OCI-LY1 (cell line): ENCODE results near the gene PXYLP1.

Experiments
- H2AFZ ChIP-seq: fragments of 200-600 bp; sonication (generic), shearing (Covaris generic); 2 replicates; pipeline ENCODE4 v1.6.0; 2014; ENCODE audit warnings: antibody characterized with exemption, mild to moderate bottlenecking, low read length
- H3F3A ChIP-seq: fragments of 200-600 bp; sonication (generic), shearing (Covaris generic); 2 replicates; pipeline ENCODE4 v1.6.0; 2014; ENCODE audit warnings: mild to moderate bottlenecking, antibody characterized with exemption, low read length, moderate library complexity; ENCODE audit not compliant: insufficient read depth
- H3K27ac ChIP-seq: fragments of 200-600 bp; sonication (generic); 2 replicates; pipeline ENCODE4 v1.5.1; 2014; ENCODE audit warnings: low read length, mixed run types, mild to moderate bottlenecking, low read depth; ENCODE audit not compliant: poor library complexity, severe bottlenecking
- H3K27me3 ChIP-seq: fragments of 200-600 bp; sonication (generic); 2 replicates; pipeline ENCODE4 v1.6.0; 2014; ENCODE audit warnings: antibody characterized with exemption, mild to moderate bottlenecking, low read length, moderate library complexity; ENCODE audit not compliant: insufficient read depth
- H3K36me3 ChIP-seq: fragments of 200-600 bp; sonication (generic); 2 replicates; pipeline ENCODE4 v1.6.1; 2014; ENCODE audit warnings: mild to moderate bottlenecking, antibody characterized with exemption, low read length, moderate library complexity, mixed read lengths; ENCODE audit not compliant: insufficient read depth
- H3K4me1 ChIP-seq: fragments of 200-600 bp; sonication (generic); 2 replicates; pipeline ENCODE4 v1.5.1; 2014; ENCODE audit warnings: mild to moderate bottlenecking, low read length, moderate library complexity; ENCODE audit not compliant: insufficient read depth, severe bottlenecking
- H3K4me2 ChIP-seq: fragments of 200-600 bp; sonication (generic), shearing (Covaris generic); 2 replicates; pipeline ENCODE4 v1.6.1; 2014; ENCODE audit warnings: low read length
- H3K4me3 ChIP-seq: fragments of 200-600 bp; sonication (generic); 2 replicates; pipeline ENCODE4 v1.5.1; 2014; ENCODE audit warnings: low read length, low read depth, mild to moderate bottlenecking, mixed read lengths; ENCODE audit not compliant: poor library complexity, severe bottlenecking
- H3K79me2 ChIP-seq: fragments of 200-600 bp; shearing (Covaris generic); 2 replicates; pipeline ENCODE4 v1.6.1; 2016; ENCODE audit warnings: mixed run types, low read length, mixed read lengths; ENCODE audit not compliant: insufficient read depth
- H3K9ac ChIP-seq: fragments of 200-600 bp; sonication (generic), shearing (Covaris generic); 2 replicates; pipeline ENCODE4 v1.6.1; 2014; ENCODE audit warnings: mild to moderate bottlenecking, low read length, mixed read lengths
- H3K9me2 ChIP-seq: fragments of 200-600 bp; sonication (generic), shearing (Covaris generic); 2 replicates; pipeline ENCODE4 v1.6.1; 2014; ENCODE audit warnings: low read depth, mild to moderate bottlenecking, low read length, mixed read lengths
- H3K9me3 ChIP-seq: fragments of 200-600 bp; shearing (Covaris generic); 2 replicates; pipeline ENCODE4 v1.6.1; 2014; ENCODE audit warnings: low read length, mixed read lengths
- H4K20me1 ChIP-seq: fragments of 200-600 bp; sonication (generic), shearing (Covaris generic); 2 replicates; pipeline ENCODE4 v1.6.0; 2016; ENCODE audit warnings: mild to moderate bottlenecking, low read length; ENCODE audit not compliant: insufficient read depth
- EZH2 ChIP-seq: fragments of 200-600 bp; sonication (generic), shearing (Covaris generic); IDR thresholded peaks from 2 replicates; pipeline ENCODE4 v1.8.0; 2017; ENCODE audit warnings: borderline replicate concordance, mixed run types, mild to moderate bottlenecking, antibody characterized with exemption, low read length, moderate library complexity, mixed read lengths
- TF ChIP-seq, protein P1 (sequence below): fragments of 200-600 bp; sonication (generic), shearing (Covaris generic); IDR thresholded peaks from 2 replicates; pipeline ENCODE4 v1.5.1; 2017; ENCODE audit warnings: mild to moderate bottlenecking, antibody characterized with exemption, low read length, moderate library complexity, mixed read lengths

Gene PXYLP1

DNA sequence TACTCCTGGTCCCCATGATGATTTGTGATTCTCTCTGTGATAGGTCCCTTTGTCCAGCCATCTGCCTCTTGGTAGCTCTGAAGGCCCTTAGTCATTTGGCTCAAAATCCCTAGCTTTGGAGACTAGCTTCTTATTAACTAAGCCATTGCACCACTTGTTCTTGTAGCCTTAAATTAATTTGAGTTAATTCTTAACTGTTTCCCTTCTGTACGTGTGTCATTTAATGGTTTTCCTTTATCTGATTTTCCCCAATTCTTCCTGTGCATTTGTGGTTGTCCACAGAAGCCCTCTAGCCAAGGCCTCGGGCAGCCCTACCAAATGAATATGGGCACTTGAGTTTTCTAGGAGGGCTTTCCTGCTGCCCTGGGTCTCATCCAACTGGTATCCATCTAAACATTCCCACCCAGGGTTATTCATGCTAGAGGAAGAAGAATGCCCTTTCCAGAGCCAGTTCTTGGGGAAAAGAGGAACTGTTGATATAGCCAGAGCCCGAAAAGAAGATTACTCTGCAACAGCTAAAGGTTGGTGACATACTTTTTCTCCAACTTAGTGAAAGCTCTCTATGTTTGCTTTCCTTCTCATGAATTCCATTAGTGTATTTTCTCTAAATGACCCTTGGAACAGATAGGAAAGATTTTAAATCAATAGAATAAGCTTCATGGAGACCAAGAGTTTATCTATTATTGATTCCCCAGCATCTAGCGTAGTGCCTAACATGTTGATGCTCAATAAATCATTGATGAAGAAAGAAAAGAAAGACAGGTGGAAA is 92.5 kb downstream of the PXYLP1 start:
- H3K4me3 ChIP-seq, result no peak overlapping the region
- no peaks in the 10 kb centered on the region for H3K9me3 ChIP-seq
- no peaks in the 10 kb centered on the region for H4K20me1 ChIP-seq
- TF ChIP-seq EZH2, result no peak
- TF ChIP-seq, protein P1, sequence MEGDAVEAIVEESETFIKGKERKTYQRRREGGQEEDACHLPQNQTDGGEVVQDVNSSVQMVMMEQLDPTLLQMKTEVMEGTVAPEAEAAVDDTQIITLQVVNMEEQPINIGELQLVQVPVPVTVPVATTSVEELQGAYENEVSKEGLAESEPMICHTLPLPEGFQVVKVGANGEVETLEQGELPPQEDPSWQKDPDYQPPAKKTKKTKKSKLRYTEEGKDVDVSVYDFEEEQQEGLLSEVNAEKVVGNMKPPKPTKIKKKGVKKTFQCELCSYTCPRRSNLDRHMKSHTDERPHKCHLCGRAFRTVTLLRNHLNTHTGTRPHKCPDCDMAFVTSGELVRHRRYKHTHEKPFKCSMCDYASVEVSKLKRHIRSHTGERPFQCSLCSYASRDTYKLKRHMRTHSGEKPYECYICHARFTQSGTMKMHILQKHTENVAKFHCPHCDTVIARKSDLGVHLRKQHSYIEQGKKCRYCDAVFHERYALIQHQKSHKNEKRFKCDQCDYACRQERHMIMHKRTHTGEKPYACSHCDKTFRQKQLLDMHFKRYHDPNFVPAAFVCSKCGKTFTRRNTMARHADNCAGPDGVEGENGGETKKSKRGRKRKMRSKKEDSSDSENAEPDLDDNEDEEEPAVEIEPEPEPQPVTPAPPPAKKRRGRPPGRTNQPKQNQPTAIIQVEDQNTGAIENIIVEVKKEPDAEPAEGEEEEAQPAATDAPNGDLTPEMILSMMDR, result no peak
- no peak overlapping the region for H2AFZ ChIP-seq
- no peaks in the 10 kb centered on the region for H3K36me3 ChIP-seq
- H3K4me1 ChIP-seq, result peaks cover 3% of the 10 kb centered on the region
- H3K79me2 ChIP-seq, result no peaks in the 10 kb centered on the region
- no peaks in the 10 kb centered on the region for H3K9me2 ChIP-seq
- no peak overlapping the region for H3K9ac ChIP-seq
- no peaks in the 10 kb centered on the region for H3K27me3 ChIP-seq
- H3K27ac ChIP-seq, result no peak overlapping the region
- H3K4me2 ChIP-seq, result no peak overlapping the region
- no peaks in the 10 kb centered on the region for H3F3A ChIP-seq

DNA sequence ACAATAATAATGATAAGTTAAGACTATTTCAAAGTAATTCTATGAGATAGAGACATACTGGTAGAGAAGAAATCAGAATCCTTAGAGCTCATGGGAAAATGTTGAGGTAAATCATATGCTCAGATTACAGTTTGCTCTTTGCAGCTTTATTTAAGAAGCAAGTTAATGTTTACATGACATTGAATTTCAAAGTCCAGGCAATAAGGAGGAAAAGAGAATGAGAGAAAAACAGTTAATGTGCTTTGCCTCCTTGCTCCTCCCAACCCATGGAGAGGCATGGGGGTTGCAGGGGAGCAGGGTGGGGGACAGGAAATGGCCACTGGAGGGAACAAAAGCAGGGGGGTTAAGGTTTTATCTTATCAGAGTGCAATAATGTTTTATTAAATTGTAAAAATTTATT is 94.5 kb downstream of the PXYLP1 start:
- no peaks in the 10 kb centered on the region for H3K27me3 ChIP-seq
- no peak overlapping the region for H3K4me3 ChIP-seq
- no peak for TF ChIP-seq EZH2
- TF ChIP-seq, protein P1, result no peak
- H4K20me1 ChIP-seq, result no peaks in the 10 kb centered on the region
- H3K79me2 ChIP-seq, result no peaks in the 10 kb centered on the region
- H3K9me2 ChIP-seq, result no peaks in the 10 kb centered on the region
- H3K27ac ChIP-seq, result no peak overlapping the region
- no peak overlapping the region for H3K4me2 ChIP-seq
- no peaks in the 10 kb centered on the region for H3K36me3 ChIP-seq
- no peaks in the 10 kb centered on the region for H3F3A ChIP-seq
- H3K4me1 ChIP-seq, result no peaks in the 10 kb centered on the region
- H2AFZ ChIP-seq, result no peak overlapping the region
- H3K9ac ChIP-seq, result no peak overlapping the region
- H3K9me3 ChIP-seq, result no peaks in the 10 kb centered on the region

DNA sequence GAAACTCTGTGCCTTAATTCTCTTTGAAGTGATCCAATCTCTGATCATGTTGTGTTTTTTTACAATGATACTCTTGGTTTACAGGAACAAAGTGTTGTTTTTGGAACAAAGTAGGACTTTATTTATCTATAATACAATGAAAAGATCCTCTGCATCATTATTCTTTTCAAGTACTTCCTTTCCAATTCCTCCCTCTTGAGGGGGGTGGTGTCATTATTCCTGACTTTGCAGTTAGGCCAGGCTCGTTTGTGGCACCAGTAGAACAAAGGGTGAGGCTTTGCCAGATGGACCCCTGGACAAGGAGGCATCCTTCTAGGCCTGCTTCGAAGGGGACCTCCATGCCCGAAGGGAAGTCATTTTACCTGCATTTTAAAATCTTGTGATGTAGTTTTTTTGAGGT is 95.0 kb downstream of the PXYLP1 start:
- no peaks in the 10 kb centered on the region for H4K20me1 ChIP-seq
- TF ChIP-seq, protein P1, result no peak
- no peak for TF ChIP-seq EZH2
- no peak overlapping the region for H3K9ac ChIP-seq
- no peaks in the 10 kb centered on the region for H3K36me3 ChIP-seq
- no peaks in the 10 kb centered on the region for H3K4me1 ChIP-seq
- no peaks in the 10 kb centered on the region for H3F3A ChIP-seq
- H2AFZ ChIP-seq, result no peak overlapping the region
- H3K4me2 ChIP-seq, result no peak overlapping the region
- no peaks in the 10 kb centered on the region for H3K27me3 ChIP-seq
- no peaks in the 10 kb centered on the region for H3K9me3 ChIP-seq
- no peaks in the 10 kb centered on the region for H3K79me2 ChIP-seq
- H3K4me3 ChIP-seq, result no peak overlapping the region
- no peaks in the 10 kb centered on the region for H3K9me2 ChIP-seq
- H3K27ac ChIP-seq, result no peak overlapping the region
